ENCODE data around the gene ORAI2. TPM values are rescaled to one million over a fixed set of nuclear protein-coding genes. Genes with fewer than 3 reads are reported as not detected.
"Not testable (repeated sequence)": the region's sequence is repeated elsewhere in the genome, so short reads cannot be mapped to it uniquely, and the experiment has no call there.

ORAI2 gene
- polyA plus RNA-seq, 1 experiment = 41.6 TPM

DNA sequence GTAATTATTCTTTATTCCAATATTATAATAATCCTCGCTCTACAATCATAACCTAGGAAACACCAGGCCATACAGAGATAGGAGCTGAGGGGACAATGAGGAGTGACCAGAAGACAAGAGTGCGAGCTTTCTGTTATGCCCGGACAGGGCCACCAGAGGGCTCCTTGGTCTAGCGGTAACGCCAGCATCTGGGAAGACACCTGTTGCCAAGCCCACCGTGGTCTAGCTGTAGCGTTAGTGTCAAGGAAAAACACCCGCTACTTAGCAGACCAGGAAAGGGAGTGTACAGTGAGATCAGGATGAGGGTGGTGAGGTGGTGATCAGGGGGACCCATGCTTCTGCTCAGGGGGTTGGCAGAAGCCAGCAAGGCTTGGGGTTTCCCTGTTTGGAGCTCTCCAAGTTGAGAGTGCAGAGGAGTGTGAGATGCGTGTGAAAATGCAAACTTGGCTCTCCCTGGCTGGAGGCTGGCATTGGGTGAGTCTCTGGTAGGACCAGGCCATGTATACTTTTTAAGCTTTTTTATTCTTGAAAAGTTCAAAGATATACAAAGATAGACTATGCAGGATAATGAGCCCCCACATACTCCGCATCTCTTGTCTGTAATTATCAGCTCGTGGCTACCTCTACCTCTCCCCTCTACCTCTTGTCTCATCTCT lies 46.7 kb downstream of the ORAI2 start:
- H3K4me3 ChIP-seq (ENCODE audit: low read depth, low read length); H3K36me3 ChIP-seq (ENCODE audit: control insufficient read depth, insufficient read depth, low read length); POLR2A ChIA-PET; CTCF ChIA-PET; H3K27me3 ChIP-seq (ENCODE audit: control insufficient read depth, insufficient read depth, low read length); DNase-seq (ENCODE audit: low read depth): not testable (repeated sequence)
- TF ChIP-seq, protein P1, sequence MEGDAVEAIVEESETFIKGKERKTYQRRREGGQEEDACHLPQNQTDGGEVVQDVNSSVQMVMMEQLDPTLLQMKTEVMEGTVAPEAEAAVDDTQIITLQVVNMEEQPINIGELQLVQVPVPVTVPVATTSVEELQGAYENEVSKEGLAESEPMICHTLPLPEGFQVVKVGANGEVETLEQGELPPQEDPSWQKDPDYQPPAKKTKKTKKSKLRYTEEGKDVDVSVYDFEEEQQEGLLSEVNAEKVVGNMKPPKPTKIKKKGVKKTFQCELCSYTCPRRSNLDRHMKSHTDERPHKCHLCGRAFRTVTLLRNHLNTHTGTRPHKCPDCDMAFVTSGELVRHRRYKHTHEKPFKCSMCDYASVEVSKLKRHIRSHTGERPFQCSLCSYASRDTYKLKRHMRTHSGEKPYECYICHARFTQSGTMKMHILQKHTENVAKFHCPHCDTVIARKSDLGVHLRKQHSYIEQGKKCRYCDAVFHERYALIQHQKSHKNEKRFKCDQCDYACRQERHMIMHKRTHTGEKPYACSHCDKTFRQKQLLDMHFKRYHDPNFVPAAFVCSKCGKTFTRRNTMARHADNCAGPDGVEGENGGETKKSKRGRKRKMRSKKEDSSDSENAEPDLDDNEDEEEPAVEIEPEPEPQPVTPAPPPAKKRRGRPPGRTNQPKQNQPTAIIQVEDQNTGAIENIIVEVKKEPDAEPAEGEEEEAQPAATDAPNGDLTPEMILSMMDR (IDR thresholded peaks at IDR 0.05; ENCODE audit: insufficient read depth, low read depth, low read length) = peak; percentile 39; the same call in 1 of the 2 replicates

DNA sequence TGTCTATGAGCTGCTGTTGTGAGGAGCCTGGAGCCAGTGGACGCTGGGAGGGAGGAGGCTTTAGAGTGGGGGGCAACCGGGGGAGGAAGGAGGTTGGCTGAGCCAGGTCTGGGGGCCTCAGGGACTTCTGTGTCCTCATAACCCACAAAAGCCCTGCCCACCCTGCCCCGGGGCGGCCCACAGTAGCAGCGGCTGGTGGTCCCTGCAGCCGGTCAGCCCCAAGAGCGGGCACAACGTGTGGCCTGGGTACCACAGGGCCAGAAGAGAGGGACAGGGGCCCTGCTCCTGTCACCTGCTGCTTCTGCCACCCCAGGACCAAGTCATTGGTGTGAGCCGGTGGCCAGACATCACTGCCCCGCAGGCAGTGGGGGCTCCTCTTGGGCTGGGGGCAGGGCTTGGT lies 48.6 kb downstream of the ORAI2 start:
- H3K4me3 ChIP-seq (ENCODE audit: low read depth, low read length); POLR2A ChIA-PET; DNase-seq (ENCODE audit: low read depth); H3K27me3 ChIP-seq (ENCODE audit: control insufficient read depth, insufficient read depth, low read length); H3K36me3 ChIP-seq (ENCODE audit: control insufficient read depth, insufficient read depth, low read length); CTCF ChIA-PET: not testable (repeated sequence)

DNA sequence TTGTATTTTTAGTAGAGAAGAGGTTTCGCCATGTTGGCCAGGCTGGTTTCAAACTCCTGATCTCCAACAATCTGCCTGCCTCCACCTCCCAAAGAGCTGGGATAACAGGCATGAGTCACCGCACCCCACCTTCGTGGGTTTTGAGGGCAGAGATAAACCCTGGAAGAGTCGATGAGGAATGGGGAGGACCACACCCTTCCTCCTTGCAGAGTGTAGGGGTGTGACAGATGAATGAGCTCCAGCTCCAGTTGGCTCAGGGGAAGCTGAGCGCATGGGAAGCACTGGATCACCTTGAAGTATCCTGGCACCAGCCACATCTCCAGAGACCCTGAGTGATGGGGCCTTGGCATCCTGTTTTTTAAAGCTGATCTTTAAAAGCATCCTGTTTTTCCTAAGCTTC lies 50.9 kb downstream of the ORAI2 start:
- H3K27me3 ChIP-seq (ENCODE audit: control insufficient read depth, insufficient read depth, low read length); H3K36me3 ChIP-seq (ENCODE audit: control insufficient read depth, insufficient read depth, low read length); CTCF ChIA-PET; POLR2A ChIA-PET; H3K4me3 ChIP-seq (ENCODE audit: low read depth, low read length); DNase-seq (ENCODE audit: low read depth): not testable (repeated sequence)

DNA sequence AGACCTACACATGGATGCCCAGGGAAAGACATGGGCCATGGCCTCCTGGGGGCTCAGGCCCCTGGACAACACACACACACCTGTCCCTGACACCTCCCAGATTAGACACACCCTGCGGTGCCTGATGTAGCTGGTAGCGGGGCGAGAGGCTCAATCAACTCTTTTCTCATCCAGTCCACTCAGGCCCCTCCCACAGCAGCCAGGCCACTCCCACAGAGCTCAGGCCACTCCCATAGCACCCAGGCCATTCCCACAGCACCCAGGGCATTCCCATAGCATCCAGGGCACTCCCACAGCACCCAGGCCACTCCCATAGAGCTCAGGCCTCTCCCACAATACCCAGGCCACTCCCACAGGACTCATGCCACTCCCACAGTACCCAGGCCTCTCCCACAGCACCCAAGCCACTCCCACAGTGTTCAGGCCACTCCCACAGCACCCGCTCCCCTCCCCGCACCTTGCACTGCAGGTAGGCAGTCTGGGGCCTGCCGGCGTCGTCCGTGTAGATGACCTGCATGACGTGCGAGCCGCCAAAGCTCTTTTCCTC lies 57.2 kb downstream of the ORAI2 start:
- H3K36me3 ChIP-seq (ENCODE audit: control insufficient read depth, insufficient read depth, low read length); DNase-seq (ENCODE audit: low read depth); POLR2A ChIA-PET; H3K27me3 ChIP-seq (ENCODE audit: control insufficient read depth, insufficient read depth, low read length); H3K4me3 ChIP-seq (ENCODE audit: low read depth, low read length); CTCF ChIA-PET: not testable (repeated sequence)

GRCh38 chr7:102493220-102493935 lies 60.0 kb downstream of the ORAI2 start:
- DNase-seq (ENCODE audit: low read depth); H3K4me3 ChIP-seq (ENCODE audit: low read depth, low read length); H3K27me3 ChIP-seq (ENCODE audit: control insufficient read depth, insufficient read depth, low read length); H3K36me3 ChIP-seq (ENCODE audit: control insufficient read depth, insufficient read depth, low read length); POLR2A ChIA-PET; CTCF ChIA-PET: not testable (repeated sequence)

DNA sequence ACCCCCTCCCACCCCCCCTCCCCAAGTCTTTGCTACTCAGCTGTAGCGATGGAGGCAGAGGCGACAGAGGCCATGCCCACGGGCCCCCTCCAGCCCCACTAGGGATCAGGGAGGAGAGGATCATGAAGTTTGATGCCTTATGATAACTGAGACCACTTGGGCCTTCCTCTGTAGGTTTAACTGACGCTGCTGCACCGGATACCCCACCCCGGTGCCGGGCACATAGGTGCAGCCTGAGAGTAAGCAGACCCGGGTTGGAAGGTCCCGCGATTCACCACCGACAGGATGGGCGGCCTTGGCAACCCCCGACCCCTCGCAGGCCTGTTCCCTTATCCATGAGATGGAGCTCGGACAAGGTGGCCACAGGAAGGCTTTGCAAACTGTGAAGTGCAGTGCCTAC lies 60.7 kb downstream of the ORAI2 start:
- H3K27me3 ChIP-seq (ENCODE audit: control insufficient read depth, insufficient read depth, low read length); H3K4me3 ChIP-seq (ENCODE audit: low read depth, low read length); POLR2A ChIA-PET; CTCF ChIA-PET; DNase-seq (ENCODE audit: low read depth); H3K36me3 ChIP-seq (ENCODE audit: control insufficient read depth, insufficient read depth, low read length): not testable (repeated sequence)

GRCh38 chr7:102494473-102495149 lies 61.2 kb downstream of the ORAI2 start:
- H3K4me3 ChIP-seq (ENCODE audit: low read depth, low read length); CTCF ChIA-PET; POLR2A ChIA-PET; H3K36me3 ChIP-seq (ENCODE audit: control insufficient read depth, insufficient read depth, low read length); DNase-seq (ENCODE audit: low read depth); H3K27me3 ChIP-seq (ENCODE audit: control insufficient read depth, insufficient read depth, low read length): not testable (repeated sequence)

GRCh38 chr7:102496861-102497260 lies 63.5 kb downstream of the ORAI2 start:
- POLR2A ChIA-PET; CTCF ChIA-PET; DNase-seq (ENCODE audit: low read depth); H3K36me3 ChIP-seq (ENCODE audit: control insufficient read depth, insufficient read depth, low read length); H3K27me3 ChIP-seq (ENCODE audit: control insufficient read depth, insufficient read depth, low read length); H3K4me3 ChIP-seq (ENCODE audit: low read depth, low read length): not testable (repeated sequence)

DNA sequence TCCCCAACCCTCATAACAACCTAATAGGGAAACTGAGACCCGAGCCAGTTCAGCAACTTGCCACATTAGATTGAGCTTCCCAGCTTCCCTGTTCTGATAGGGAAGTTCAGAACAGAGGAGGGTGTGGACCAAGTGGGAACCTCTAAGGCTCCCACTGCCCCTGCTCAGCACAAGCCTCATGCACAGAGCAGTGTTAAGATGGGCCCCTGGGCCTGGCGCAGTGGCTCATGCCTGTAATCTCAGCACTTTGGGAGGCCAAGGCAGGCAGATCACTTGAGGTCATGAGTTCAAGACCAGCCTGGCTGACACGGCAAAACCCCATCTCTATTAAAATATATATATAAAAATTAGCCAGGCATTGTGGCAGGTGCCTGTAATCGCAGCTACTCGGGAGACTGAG lies 63.9 kb downstream of the ORAI2 start:
- H3K27me3 ChIP-seq (ENCODE audit: control insufficient read depth, insufficient read depth, low read length); DNase-seq (ENCODE audit: low read depth): not testable (repeated sequence)

DNA sequence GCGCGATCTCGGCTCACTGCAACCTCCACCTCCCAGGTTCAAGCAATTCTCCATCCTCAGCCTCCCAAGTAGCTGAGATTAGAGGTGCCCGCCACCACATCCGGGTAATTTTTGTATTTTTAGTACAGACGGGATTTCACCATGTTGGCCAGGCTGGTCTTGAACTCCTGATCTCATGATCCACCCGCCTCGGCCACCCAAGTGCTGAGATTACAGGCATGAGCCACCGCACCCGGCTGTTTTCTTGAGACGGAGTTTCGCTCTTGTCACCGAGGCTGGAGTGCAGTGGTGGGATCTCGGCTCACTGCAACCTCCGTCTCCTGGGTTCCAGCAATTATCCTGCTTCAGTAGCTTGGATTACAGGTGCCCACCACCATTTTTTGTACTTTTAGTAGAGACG lies 64.9 kb downstream of the ORAI2 start:
- H3K36me3 ChIP-seq (ENCODE audit: control insufficient read depth, insufficient read depth, low read length); H3K4me3 ChIP-seq (ENCODE audit: low read depth, low read length); POLR2A ChIA-PET; H3K27me3 ChIP-seq (ENCODE audit: control insufficient read depth, insufficient read depth, low read length); DNase-seq (ENCODE audit: low read depth); CTCF ChIA-PET: not testable (repeated sequence)

More for the DNA sequence above, 63.9 kb downstream of the ORAI2 start:
- H3K36me3 ChIP-seq (ENCODE audit: control insufficient read depth, insufficient read depth, low read length); POLR2A ChIA-PET; H3K4me3 ChIP-seq (ENCODE audit: low read depth, low read length); CTCF ChIA-PET: not testable (repeated sequence)

DNA sequence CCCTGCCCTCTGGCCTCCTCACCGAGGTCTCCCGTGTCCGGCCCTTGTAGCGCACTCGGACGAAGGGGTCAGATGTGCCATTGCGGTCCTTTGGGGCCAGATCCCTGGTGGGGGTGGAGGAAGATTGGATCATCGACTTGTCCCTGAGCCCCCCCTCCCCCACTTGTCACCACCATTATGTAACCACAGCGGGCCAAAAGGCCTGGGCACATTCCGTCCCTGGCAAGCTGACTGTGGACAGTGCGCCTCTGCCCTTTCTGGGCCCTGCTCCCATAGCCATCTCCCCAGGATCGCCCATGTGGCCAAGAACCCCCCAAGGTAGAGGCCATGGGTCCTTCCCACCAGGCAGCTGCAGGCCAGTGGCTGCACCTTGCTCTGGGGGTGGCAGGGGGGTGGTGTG lies 69.8 kb downstream of the ORAI2 start:
- POLR2A ChIA-PET; H3K27me3 ChIP-seq (ENCODE audit: control insufficient read depth, insufficient read depth, low read length); H3K36me3 ChIP-seq (ENCODE audit: control insufficient read depth, insufficient read depth, low read length); CTCF ChIA-PET; H3K4me3 ChIP-seq (ENCODE audit: low read depth, low read length); DNase-seq (ENCODE audit: low read depth): not testable (repeated sequence)

Data from BJ (cell line).